ENCODE results near the gene BICD1.
"Not testable (repeated sequence)": the region's sequence is repeated elsewhere in the genome, so short reads cannot be mapped to it uniquely, and the experiment has no call there.

Gene BICD1

DNA sequence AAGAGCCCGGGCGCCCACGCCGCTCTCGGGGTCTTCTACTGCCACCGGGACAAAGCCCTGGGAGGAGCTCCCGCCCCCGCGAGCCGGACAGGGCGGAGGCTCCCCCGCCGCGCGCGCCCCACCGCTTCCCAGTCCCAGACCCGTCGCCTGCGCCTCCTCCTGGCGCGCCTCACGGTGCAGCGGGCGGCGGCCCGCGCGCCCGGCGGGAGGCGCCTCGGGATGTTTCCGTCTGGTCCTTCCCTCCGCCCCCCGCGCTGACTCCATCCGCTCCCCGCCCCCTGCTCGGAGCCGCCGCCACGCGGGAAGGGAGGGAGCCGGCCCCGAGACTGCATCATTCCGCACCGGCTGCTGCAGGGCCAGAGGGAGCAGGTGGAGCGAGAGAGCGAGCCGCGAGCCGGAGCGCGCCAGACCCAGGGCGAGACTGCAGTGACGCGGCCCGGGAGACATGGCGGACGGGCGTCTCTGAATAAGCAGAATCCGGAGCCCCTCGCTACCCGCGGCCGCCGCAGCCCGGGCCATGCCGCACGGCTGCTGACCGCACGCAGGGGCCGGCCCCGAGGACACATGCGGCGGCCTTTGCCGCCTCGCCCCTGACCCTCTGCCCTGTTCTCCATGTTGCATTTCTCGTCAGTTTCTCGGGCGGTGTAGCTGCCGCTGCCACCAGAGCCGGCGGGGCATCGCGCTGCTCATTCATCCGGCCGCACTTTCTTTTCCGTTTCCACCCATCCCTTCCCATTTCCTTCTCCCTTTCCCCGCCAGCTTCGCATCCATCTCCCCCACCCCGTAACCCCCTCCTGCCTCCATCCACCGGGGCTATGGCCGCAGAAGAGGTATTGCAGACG lies at the start of gene BICD1:
Gene BICD1 (plus strand): TSS at position 331 of the 842 bp plus-strand sequence. CDS start 485 bp downstream, at position 816.
- in situ Hi-C loops (cut with MboI; ENCODE audit: low sequenced_read_pairs), result no loop called here

DNA sequence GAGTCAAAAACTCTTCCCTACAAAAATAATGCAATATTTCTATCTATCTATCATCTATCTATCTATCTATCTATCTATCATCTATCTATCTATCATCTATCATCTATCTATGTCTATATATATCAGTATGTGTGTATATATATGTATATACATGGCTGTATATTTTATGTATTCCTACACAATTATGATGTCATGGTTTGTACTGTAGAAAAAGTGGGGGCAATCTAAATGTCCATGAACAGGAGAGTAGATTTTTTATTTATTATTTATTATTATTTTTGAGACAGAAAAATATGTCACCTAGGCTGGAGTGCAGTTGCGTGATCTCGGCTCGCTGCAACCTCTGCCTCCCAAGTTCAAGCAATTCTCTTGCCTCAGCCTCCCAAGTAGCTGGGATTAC lies 45.6 kb upstream of the BICD1 start:
- in situ Hi-C loops (cut with MboI; ENCODE audit: low sequenced_read_pairs), result no loop called here

DNA sequence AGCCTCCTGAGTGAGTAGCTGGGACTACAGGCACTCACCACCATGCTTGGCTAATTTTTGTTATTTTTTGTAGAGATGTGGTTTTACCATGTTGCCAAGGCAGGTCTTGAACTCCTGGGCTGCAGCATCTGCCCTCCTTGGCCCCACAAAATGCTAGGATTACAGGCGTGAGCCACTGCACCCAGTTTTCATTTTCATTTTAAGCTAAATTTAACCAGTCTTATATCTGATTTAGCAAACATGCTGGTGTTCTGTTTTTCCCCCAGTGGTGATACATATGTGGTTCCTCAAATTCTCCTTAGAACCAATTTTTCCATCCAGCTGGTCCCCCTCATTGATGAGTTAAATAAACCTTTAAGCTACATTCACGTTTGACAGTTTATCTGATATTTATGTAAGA lies 43.8 kb upstream of the BICD1 start:
- in situ Hi-C loops (cut with MboI; ENCODE audit: low sequenced_read_pairs), result no loop called here

- in situ Hi-C loops (cut with MboI; ENCODE audit: low sequenced_read_pairs), result no loop called here
Observed at GRCh38 chr12:32063796-32064195, 42.9 kb upstream of the BICD1 start.

- in situ Hi-C loops (cut with MboI; ENCODE audit: low sequenced_read_pairs), result no loop called here
Observed at GRCh38 chr12:32066206-32066605, 40.4 kb upstream of the BICD1 start.

GRCh38 chr12:32069071-32069470 lies 37.6 kb upstream of the BICD1 start:
- in situ Hi-C loops (cut with MboI; ENCODE audit: low sequenced_read_pairs), result no loop called here

DNA sequence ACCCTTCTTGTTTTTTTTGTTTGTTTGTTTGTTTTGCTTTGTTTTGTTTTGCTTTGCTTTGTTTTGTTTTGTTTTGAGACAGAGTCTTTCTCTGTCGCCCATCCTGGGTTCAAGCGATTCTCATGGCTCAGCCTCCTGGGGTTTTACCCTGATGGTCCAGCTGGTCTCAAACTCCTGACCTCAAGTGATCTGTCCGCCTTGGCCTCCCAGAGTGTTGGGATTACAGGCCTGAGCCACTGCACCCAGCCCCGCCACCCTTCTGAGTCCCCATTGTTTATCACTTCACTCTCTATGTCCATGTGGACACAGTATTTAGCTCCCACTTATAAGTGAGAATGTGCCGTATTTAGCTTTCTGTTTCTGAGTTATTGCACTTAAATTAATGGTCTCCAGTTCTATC lies 36.9 kb upstream of the BICD1 start:
- in situ Hi-C loops (cut with MboI; ENCODE audit: low sequenced_read_pairs), result no loop called here

DNA sequence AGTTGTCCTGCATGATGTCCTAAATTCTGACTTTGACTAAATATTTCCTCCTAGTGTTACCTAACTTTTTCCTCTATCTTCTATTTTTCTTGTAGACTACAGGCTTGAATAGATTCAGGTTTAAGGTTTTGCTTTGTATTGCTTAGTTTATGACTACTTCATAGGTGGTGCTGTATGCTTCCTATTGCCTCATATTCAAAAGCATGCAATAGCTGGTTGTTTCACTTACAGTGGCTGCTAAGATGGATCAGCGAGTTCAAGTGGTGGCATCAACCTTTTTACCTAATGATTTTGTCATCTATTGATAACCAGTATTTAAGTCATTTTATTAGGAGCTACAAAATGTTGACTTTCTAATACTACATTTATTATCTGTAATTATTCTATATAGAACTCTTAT lies 36.3 kb upstream of the BICD1 start:
- in situ Hi-C loops (cut with MboI; ENCODE audit: low sequenced_read_pairs), result no loop called here

GRCh38 chr12:32072102-32072501 lies 34.5 kb upstream of the BICD1 start:
- in situ Hi-C loops (cut with MboI; ENCODE audit: low sequenced_read_pairs), result no loop called here

DNA sequence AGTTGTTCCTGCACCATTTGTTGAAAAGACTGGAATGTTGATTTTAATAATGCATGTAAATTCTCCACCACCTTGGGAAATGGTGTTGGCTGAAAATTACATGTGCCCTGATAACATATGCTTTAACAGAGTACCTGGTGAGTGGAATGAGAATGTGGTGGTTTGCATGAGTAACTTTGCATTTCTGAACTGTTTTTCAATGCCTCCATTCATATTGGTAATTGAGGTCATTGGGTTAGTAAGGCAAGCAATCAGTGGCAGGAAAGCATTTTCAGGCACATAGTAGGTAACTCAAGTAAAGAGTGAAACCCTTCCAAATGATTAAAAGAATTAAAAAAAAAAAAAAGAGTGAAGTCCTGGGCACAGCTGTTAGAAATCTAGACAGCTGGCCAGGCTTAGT lies 32.2 kb upstream of the BICD1 start:
- in situ Hi-C loops (cut with MboI; ENCODE audit: low sequenced_read_pairs), result no loop called here

GRCh38 chr12:32076941-32077340 lies 29.7 kb upstream of the BICD1 start:
- in situ Hi-C loops (cut with MboI; ENCODE audit: low sequenced_read_pairs), result no loop called here

DNA sequence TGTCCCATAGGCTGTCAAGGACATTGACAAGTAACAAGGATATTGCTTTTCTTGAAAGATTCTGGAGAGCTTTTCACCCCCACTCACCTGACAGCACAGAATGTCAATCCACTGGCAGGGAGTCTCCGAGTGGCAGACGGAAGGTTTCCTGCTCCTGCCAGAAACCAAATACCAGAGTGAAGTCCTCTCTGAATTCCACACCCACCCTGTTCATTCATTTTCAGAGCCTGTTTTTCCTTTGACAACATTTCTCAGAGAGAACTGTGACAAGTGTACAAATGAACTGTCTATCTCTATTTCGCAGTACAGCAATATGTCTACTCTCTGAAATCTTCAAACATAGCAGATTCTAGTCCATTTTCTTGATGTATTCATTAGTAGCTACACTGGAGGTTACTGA lies 26.2 kb upstream of the BICD1 start:
- in situ Hi-C loops (cut with MboI; ENCODE audit: low sequenced_read_pairs), result no loop called here

DNA sequence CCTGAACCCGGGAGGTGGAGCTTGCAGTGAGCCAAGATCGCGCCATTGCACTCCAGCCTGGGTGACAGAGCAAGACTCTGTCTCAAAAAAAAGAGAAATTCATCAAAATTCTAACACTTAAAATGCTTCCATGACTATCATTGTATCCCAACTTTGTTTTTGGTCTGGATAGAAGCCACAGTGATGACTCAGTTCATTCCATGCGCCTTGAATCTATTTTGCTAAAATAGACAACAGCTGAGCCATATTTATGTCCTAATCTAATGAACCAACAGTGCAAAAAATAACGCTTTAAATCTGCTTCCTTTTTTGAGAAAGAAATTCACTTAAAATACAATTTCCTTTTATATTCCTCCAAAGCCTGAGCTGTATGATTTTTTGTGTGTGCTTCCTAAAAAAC lies 23.2 kb upstream of the BICD1 start:
- in situ Hi-C loops (cut with MboI; ENCODE audit: low sequenced_read_pairs), result no loop called here

DNA sequence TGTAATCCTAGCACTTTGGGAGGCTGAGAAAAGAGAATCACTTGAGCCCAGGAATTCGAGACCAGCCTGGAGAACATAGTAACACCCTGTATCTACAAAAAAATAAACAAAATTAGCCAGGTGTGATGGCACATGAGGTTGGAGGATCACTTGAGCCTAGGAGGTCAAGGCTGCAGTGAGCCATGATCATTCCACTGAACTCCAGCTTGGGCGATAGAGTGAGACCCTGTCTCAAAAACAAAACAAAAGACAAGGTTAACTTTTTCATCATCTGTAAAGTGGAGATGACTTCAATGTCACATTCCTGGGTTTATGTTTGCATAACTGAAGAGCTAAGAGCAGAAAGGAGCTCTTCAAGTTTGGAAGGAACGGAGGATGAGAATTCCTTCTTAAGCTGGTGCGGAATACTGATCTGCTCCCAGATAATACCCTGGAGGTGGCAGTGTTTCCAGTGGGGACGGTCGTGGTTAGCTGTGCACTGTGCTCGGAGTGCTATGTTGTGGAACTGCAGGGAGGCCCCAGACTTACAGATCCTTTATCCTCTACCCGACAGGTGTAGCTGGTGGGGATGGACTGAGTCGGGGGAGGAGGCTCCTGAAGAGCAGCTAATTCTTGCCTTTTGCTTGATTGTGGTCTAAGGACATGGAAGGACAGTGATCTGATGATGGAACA lies 22.5 kb upstream of the BICD1 start:
- in situ Hi-C loops (cut with MboI; ENCODE audit: low sequenced_read_pairs), result no loop called here

DNA sequence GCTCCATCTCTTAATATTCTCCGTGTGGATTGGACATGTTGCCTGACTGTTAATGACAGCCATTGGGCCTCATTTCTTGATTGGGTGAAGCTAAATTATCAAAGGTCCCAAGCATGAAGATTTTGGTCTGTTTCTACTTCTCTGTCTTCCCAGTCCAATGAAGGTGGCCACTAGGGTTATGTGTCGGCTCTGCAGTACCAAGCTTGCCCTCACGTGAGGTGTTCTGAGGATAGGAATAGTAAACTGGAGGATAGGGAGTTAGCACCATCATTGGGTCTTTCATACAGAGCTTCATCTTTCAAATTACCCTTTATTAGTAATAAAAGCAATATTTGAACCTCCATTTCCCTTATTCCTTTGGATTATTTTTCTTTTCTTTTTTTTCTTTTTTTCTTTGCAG lies 21.9 kb upstream of the BICD1 start:
- in situ Hi-C loops (cut with MboI; ENCODE audit: low sequenced_read_pairs), result no loop called here

GRCh38 chr12:32087306-32087705 lies 19.3 kb upstream of the BICD1 start:
- in situ Hi-C loops (cut with MboI; ENCODE audit: low sequenced_read_pairs), result no loop called here

GRCh38 chr12:32089156-32089555 lies 17.5 kb upstream of the BICD1 start:
- in situ Hi-C loops (cut with MboI; ENCODE audit: low sequenced_read_pairs), result no loop called here

DNA sequence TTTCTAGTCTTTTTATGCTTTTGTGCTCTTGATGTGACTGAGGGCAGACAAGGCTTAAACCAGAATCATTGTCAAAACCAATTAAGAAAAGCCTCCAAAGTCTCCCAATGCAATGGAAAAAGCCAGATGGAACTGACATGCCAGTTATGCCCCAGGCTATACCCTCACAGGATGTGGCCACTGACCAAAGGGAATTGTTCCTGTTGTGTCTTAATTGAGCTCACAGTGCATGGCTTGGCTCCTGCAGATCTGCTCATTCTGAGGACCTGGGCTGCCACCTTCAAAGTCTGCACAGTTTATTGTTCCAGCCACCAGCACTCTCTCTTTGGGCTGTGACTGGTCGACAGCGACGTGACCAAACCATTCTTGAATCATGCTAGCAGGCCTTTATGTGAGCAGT lies 17.1 kb upstream of the BICD1 start:
- in situ Hi-C loops (cut with MboI; ENCODE audit: low sequenced_read_pairs), result no loop called here

- in situ Hi-C loops (cut with MboI; ENCODE audit: low sequenced_read_pairs), result no loop called here
Observed at GRCh38 chr12:32091696-32092095, 15.0 kb upstream of the BICD1 start.

GRCh38 chr12:32098112-32098511 lies 8.5 kb upstream of the BICD1 start:
- in situ Hi-C loops (cut with MboI; ENCODE audit: low sequenced_read_pairs), result no loop called here

DNA sequence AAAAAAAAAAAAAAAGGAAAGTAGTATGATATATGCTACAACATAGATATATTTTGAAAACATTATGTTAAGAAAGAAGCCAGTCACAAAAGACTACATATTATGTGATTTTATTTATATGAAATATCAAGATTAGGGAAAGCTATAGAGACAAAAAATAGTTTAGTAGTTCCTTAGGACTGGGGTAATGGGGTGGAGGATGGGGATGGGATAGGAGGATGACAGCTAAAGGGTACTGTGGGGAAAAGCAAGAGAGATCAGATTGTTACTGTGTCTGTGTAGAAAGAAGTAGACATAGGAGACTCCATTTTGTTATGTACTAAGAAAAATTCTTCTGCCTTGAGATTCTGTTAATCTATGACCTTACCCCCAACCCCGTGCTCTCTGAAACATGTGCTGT lies 7.4 kb upstream of the BICD1 start:
- in situ Hi-C loops (cut with MboI; ENCODE audit: low sequenced_read_pairs), result not testable (repeated sequence)

DNA sequence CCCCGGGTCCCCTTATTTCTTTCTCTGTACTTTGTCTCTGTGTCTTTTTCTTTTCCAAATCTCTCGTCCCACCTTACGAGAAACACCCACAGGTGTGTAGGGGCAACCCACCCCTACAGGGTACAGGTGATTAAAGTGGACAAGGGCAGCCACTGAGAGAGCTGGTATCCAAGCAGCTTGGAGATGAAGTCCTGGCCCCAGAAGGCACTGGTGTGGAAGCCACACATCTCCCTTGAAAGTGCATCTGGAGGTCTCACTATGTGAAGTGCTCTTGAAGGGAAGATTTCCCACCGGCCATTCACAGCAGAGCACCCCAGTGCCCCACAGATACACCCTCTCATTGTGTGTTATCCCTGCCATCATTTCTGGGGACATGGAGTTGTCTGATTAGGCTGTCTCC lies 6.3 kb upstream of the BICD1 start:
- in situ Hi-C loops (cut with MboI; ENCODE audit: low sequenced_read_pairs), result no loop called here

Data from HL-60/S4 treated with phorbol 12-myristate 13-acetate at 8.2 ng/mL for 4 days and 3 days (cell line).